Right lobe of liver (tissue), 6 donors: ENCODE data around the gene IL17REL. TPM values are rescaled to one million over a fixed set of nuclear protein-coding genes. Genes with fewer than 3 reads are reported as not detected.

Experiments
- ATAC-seq, 4 donors: fragments of 200-7000 bp; cut with Tn5 transposase; one replicate each; pipeline ENCODE4 v1.9.1; 2020; ENCODE audit warnings: mild to moderate bottlenecking in 4 of 4, moderate library complexity in 4 of 4
- DNase-seq, 3 donors: peaks; one replicate each; pipeline ENCODE4 v3.0.0-alpha.2; 2020
- H3K27ac ChIP-seq, 3 donors: fragments of 200-600 bp; one replicate each; pipeline ENCODE4 v1.8.0; 2022
- H3K27me3 ChIP-seq, 2 donors: fragments of 200-600 bp; one replicate each; pipeline ENCODE4 v1.8.0; 2022
- H3K36me3 ChIP-seq, 4 donors: fragments of 200-600 bp; sonication (generic) in 1 of 4; one replicate each; pipeline versions ENCODE4 v1.5.1 to v1.8.0; 2017 to 2022; ENCODE audit warnings: control low read depth in 1 of 4
- H3K4me1 ChIP-seq, 4 donors: fragments of 200-600 bp; sonication (generic) in 1 of 4; one replicate each; pipeline versions ENCODE4 v1.5.1 to v1.8.0; 2017 to 2022; ENCODE audit warnings: control low read depth in 1 of 4
- H3K4me3 ChIP-seq, 3 donors: fragments of 200-600 bp; one replicate each; pipeline ENCODE4 v1.8.0; 2022
- H3K9me3 ChIP-seq, 4 donors: fragments of 200-600 bp; sonication (generic) in 1 of 4; one replicate each; pipeline versions ENCODE4 v1.5.1 to v1.8.0; 2017 to 2022; ENCODE audit warnings: control low read depth in 1 of 4
- CTCF ChIP-seq, 4 donors: fragments of 200-600 bp in 3 of 4; fragments of 450-650 bp in 1 of 4; IDR thresholded peaks; one replicate each; pipeline versions ENCODE4 v1.5.1 to v1.8.0; 2016 to 2022; ENCODE audit warnings: antibody characterized with exemption in 4 of 4, mild to moderate bottlenecking in 2 of 4
- POLR2A ChIP-seq: fragments of 450-650 bp; IDR thresholded peaks from one replicate; pipeline ENCODE4 v1.6.1; 2017; ENCODE audit warnings: antibody characterized with exemption, mild to moderate bottlenecking
- WGBS: methylation state at CpG from one replicate; pipeline ENCODE4 v1.1.6; 2018; ENCODE audit warnings: low coverage, low lambda C conversion rate; ENCODE audit not compliant: insufficient coverage; ENCODE audit errors: missing lambda C conversion rate; 5-methylcytosine and 5-hydroxymethylcytosine counted together
- intact Hi-C, 2 donors: fragments of 100-400 bp; cut with DNase I; formaldehyde crosslinking; loops; one replicate each; pipeline versions ENCODE4 v1.11.2 to v1.14.1; 2022
- total RNA-seq, 6 experiments: library from RNA; depleted of rRNA in 2 of 6; stranded (reverse); fragments of >200 nt in 2 of 6; fragmentation: NEBNext Ultra II Directional in 3 of 6; extraction: Animal tissue kit (Norgen Biotek cat#: 25700) in 3 of 6; gene quantifications; one replicate each; pipeline versions ENCODE4 v1.1.0 to v1.2.4, GENCODE V29; 2016 to 2023
- donor health status: DM: no; HTN: yes; CAD: no.
- donor health status: DM: no; HTN: no; CAD: no.
- donor health status: DM: no; HTN: no; CAD: no.
- donor health status: DM: no; HTN: yes; CAD: no.
- donor health status: DM: no; HTN: yes; CAD: no.

Gene IL17REL
- total RNA-seq, 6 experiments from 2014 or later, result not detected

DNA sequence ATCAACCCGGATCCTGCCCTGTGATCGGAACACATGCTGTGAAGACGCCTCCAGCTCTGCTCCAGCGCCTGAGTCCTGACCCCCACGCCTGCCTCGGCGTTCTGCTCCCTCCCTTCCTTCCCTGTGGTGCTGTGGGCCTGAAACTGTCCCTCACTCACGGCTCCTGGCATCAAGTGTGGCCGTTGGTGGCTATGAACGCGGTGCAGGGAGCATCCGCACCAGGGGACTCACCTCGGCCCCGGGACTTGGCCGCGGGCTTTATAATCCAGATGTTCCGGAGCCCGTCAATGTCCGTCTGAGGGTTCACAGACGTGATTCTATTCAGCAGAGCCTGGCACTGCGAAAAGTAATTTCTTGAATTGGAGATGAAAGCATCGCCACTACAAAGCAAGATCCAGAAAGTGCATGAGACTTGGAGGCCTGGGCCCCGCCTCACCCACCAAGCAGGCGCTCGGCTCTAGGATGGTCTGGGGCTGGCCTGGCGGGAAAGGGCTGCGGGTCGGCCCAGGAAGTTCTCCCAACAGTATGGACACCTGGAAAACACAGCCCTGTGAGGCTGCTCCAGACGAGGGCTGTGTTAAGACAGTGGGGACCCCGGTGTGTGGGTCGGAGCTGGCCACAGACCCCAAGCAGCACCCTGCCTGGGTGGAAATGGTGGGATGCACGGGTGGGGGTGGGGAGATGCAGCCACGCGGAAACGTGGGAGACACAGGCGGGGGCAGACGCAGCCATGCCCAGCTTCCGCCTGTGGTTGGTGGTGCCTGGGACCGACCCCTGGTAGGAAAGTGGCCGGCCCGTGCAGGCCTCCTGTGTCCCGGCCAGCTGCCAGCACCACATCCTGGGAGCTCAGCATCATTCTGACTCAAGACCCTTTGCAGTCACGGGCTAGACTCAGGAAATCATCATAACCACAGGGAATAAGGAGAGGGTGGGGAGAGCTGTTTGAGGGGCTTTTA is 21.8 kb upstream of the IL17REL start:
- 47% methylated on average over 20 of the region's 43 CpGs for WGBS
- Histone ChIP-seq H3K4me1 (peaks cover 0 to 8% (median 0%) of the 10 kb centered on the region in 4 donors), H3K36me3 (no peaks in the 10 kb centered on the region), H3K27me3 (no peaks in the 10 kb centered on the region), H3K9me3 (no peaks in the 10 kb centered on the region), H3K27ac (no peak overlapping the region), H3K4me3 (no peak overlapping the region)
- DNase-seq (no peak), ATAC-seq (no peak)
- TF ChIP-seq CTCF (IDR thresholded peaks at IDR 0.05) (no peak), POLR2A (no peak)
- intact Hi-C loops, result loop anchor here (5.0 to 10.0 kb wide), 3 partner anchors 107 to 270 kb away; no protein-coding TSS in a partner anchor

DNA sequence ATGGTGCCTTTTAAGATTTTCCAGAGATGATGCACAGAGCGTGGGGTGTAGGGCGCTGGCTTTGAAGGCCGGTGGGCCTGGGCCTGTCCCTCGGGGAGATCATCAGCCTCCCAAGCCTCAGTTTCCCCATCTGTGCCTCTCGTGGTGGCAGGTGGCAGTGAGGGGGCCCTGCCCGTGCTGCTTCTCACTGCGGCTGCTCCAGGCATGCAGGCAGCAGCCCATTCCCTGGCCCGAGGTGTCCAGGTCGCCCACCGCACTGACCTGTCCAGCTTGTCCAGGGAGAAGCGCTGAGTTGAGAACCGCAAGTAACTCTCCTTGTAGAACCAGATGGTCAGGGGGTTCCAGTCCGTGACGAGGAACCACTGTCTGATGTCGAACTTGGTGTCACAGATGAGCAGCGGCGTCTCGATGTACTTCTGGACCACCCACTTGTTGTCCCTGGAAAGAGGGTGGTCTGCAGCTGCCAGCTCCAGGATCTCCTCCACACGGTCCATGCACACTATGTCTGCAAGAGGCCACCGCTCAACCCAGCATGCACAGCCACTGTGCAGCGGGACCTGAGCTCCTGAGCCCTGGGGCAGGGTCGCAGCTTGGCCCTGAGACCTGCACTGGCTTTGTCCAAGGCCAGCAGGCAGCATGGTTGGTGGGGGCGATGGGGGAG is 20.5 kb upstream of the IL17REL start:
- Histone ChIP-seq H3K4me1 (peaks cover 0 to 8% (median 0%) of the 10 kb centered on the region in 4 donors), H3K36me3 (no peaks in the 10 kb centered on the region), H3K4me3 (no peak overlapping the region), H3K9me3 (no peaks in the 10 kb centered on the region), H3K27ac (no peak overlapping the region), H3K27me3 (no peaks in the 10 kb centered on the region)
- 75% methylated on average over 3 of the region's 23 CpGs for WGBS
- no peak for ATAC-seq
- no peak for TF ChIP-seq POLR2A
- TF ChIP-seq CTCF (IDR thresholded peaks at IDR 0.05), result no peak
- intact Hi-C loops, result loop anchor here (2.0 to 10.0 kb wide), 4 partner anchors 104 to 268 kb away; no protein-coding TSS in a partner anchor
- DNase-seq, result no peak

- peak in 1 of 3 donors; percentile 45 for DNase-seq
- no peaks in the 10 kb centered on the region for H3K36me3 ChIP-seq
- no peak for TF ChIP-seq POLR2A
- no peak for TF ChIP-seq CTCF (IDR thresholded peaks at IDR 0.05)
- no peak overlapping the region for H3K27ac ChIP-seq
- no peaks in the 10 kb centered on the region for H3K9me3 ChIP-seq
- no peaks in the 10 kb centered on the region for H3K27me3 ChIP-seq
- peaks cover 0 to 8% (median 0%) of the 10 kb centered on the region in 4 donors for H3K4me1 ChIP-seq
- ATAC-seq, result no peak
- intact Hi-C loops, result loop anchor here (2.0 to 10.0 kb wide), 4 partner anchors 103 to 267 kb away; no protein-coding TSS in a partner anchor
- WGBS, result 89% methylated on average over 8 of the region's 24 CpGs
- no peak overlapping the region for H3K4me3 ChIP-seq
Measured at GRCh38 chr22:50032109-50032871, 19.7 kb upstream of the IL17REL start.
